Measurements from ENCODE around the gene NDUFA9. TPM values are rescaled to one million over a fixed set of nuclear protein-coding genes. Genes with fewer than 3 reads are reported as not detected.

NDUFA9 gene
- total and polyA plus RNA-seq, 2 donors (not counting 3 experiments of a cell fraction or from before 2014, with no cell fraction given) = 86.7 to 113 TPM

GRCh38 chr12:4604684-4605193 is 44.2 kb upstream of the NDUFA9 start:
- peak overlapping the region; percentile 57 to 82 (median 77) for H3K4me3 ChIP-seq (replicated peaks in 1 of 3; ENCODE audit: insufficient read depth in 1 of 3, low read depth in 1 of 3, low read length in 3 of 3)
- intact Hi-C loops (cut with micrococcal nuclease) (loop anchor here (1.0 to 2.0 kb wide), 3 partner anchors 45 to 154 kb away; partner anchors contain the start of genes AKAP3, NDUFA9 and RAD51AP1), dilution Hi-C loops (cut with MboI; ENCODE audit: extremely low pct_ligation_motif_present, low sequenced_read_pairs) (no loop called here)
- no peaks in the 10 kb centered on the region for H3K36me3 ChIP-seq (ENCODE audit: control insufficient read depth in 2 of 2, extremely low read depth in 1 of 2, insufficient read depth in 2 of 2, low read length in 2 of 2)
- peak overlapping the region; percentile 85 for H3K4me2 ChIP-seq (ENCODE audit: insufficient read depth, low read length)
- H3K27ac ChIP-seq (ENCODE audit: insufficient read depth, low read depth, low read length) = peak overlapping the region; percentile 3
- peaks cover 4% of the 10 kb centered on the region for H3K79me2 ChIP-seq (ENCODE audit: control insufficient read depth, insufficient read depth, low read length)
- H3K9ac ChIP-seq (replicated peaks; ENCODE audit: extremely low read depth, insufficient read depth, low read length) = peak overlapping the region; percentile 49
- peak overlapping the region; percentile 74 for H2AFZ ChIP-seq (ENCODE audit: low read depth, low read length)
- peaks cover 10 to 21% of the 10 kb centered on the region in 2 experiments for H3K27me3 ChIP-seq (ENCODE audit: control insufficient read depth in 2 of 2, insufficient read depth in 2 of 2, low read length in 2 of 2)
- H4K20me1 ChIP-seq (replicated peaks; ENCODE audit: control insufficient read depth, extremely low read depth, insufficient read depth, low read length) = no peaks in the 10 kb centered on the region
- POLR2A ChIA-PET = no interaction called here
- CTCF ChIA-PET = interaction anchor here (0.5 to 2.7 kb wide), 17 partner anchors 11 to 154 kb away, joined by 3 to 13 read pairs (median 5); partner anchors contain the start of genes AKAP3, DYRK4, NDUFA9 and RAD51AP1
- peaks cover 13% of the 10 kb centered on the region for H3K4me1 ChIP-seq (ENCODE audit: control insufficient read depth, extremely low read depth, insufficient read depth, low read length)
- H3K9me3 ChIP-seq (replicated peaks; ENCODE audit: control insufficient read depth, insufficient read depth, low read length) = no peaks in the 10 kb centered on the region
- DNase-seq (ENCODE audit: low read depth, low spot score) = peak; percentile 89
- BruUV-seq (replicated peaks) = no TSS peak
- H3K9me1 ChIP-seq (replicated peaks; ENCODE audit: control insufficient read depth, extremely low read depth, insufficient read depth, low read length) = no peaks in the 10 kb centered on the region
- peak; percentile 93 for FAIRE-seq
- TF ChIP-seq GATA2 (IDR thresholded peaks at IDR 0.05; ENCODE audit: insufficient read depth, insufficient read length, low read depth, low read length) (no peak), MAX (IDR thresholded peaks at IDR 0.05; ENCODE audit: insufficient read depth, insufficient read length) (peak; percentile 19), FOS (IDR thresholded peaks at IDR 0.05; ENCODE audit: borderline replicate concordance, insufficient read depth, low read length) (no peak), CTCF (IDR thresholded peaks at IDR 0.05; ENCODE audit: extremely low read depth in 1 of 2, insufficient read depth in 1 of 2, low read depth in 1 of 2, low read length in 2 of 2) (peak; percentile 95 to 96), POLR2AphosphoS5 (IDR thresholded peaks at IDR 0.05; ENCODE audit: insufficient read depth, low read depth, low read length) (no peak), EZH2 (IDR thresholded peaks at IDR 0.05; ENCODE audit: borderline replicate concordance, low read depth, low read length, severe bottlenecking) (no peak), POLR2A (IDR thresholded peaks at IDR 0.05; ENCODE audit: low read depth, low read length) (no peak), JUN (IDR thresholded peaks at IDR 0.05; ENCODE audit: borderline replicate concordance, insufficient read depth, insufficient read length, low read depth) (no peak), MYC (IDR thresholded peaks at IDR 0.05; ENCODE audit: low read depth, low read length) (no peak)

All from endothelial cell of umbilical vein (primary cell).